Spleen (tissue), 11 donors: ENCODE data around the gene AMPH. TPM values are rescaled to one million over a fixed set of nuclear protein-coding genes. Genes with fewer than 3 reads are reported as not detected.

Source experiments
- DNase-seq: peaks from one replicate; pipeline ENCODE4 v3.0.0-alpha.2; 2020
- H3K27ac ChIP-seq, 8 donors: fragments of 200-600 bp; sonication (generic) in 7 of 8; 1 replicate in 4 of 8; 2 replicates in 4 of 8; pipeline versions ENCODE4 v1.5.0 to v1.8.0; 2016 to 2021; ENCODE audit warnings: inconsistent platforms in 4 of 8, mild to moderate bottlenecking in 4 of 8, moderate library complexity in 1 of 8
- H3K27me3 ChIP-seq, 7 donors: fragments of 200-600 bp; sonication (generic) in 6 of 7; replicated peaks in 1 of 7; 1 replicate in 4 of 7; 2 replicates in 3 of 7; pipeline versions ENCODE4 v1.5.0 to v1.8.0; 2016 to 2021; ENCODE audit warnings: inconsistent platforms in 3 of 7, mild to moderate bottlenecking in 1 of 7
- H3K36me3 ChIP-seq, 6 donors: fragments of 200-600 bp; sonication (generic) in 5 of 6; 1 replicate in 4 of 6; 2 replicates in 2 of 6; pipeline versions ENCODE4 v1.5.0 to v1.8.0; 2016 to 2021; ENCODE audit warnings: inconsistent platforms in 2 of 6
- H3K4me1 ChIP-seq, 6 donors: fragments of 200-600 bp; sonication (generic) in 5 of 6; 1 replicate in 3 of 6; 2 replicates in 3 of 6; pipeline versions ENCODE4 v1.5.0 to v1.8.0; 2016 to 2021; ENCODE audit warnings: inconsistent platforms in 3 of 6
- H3K4me3 ChIP-seq, 8 donors: fragments of 200-600 bp; sonication (generic) in 7 of 8; 1 replicate in 4 of 8; 2 replicates in 4 of 8; pipeline versions ENCODE4 v1.5.0 to v1.8.0; 2016 to 2021; ENCODE audit warnings: inconsistent platforms in 4 of 8, mild to moderate bottlenecking in 4 of 8, moderate library complexity in 2 of 8
- H3K9me3 ChIP-seq, 8 donors: fragments of 200-600 bp; sonication (generic) in 7 of 8; 1 replicate in 4 of 8; 2 replicates in 4 of 8; pipeline versions ENCODE4 v1.5.0 to v1.8.0; 2016 to 2021; ENCODE audit warnings: inconsistent platforms in 4 of 8
- CTCF ChIP-seq, 11 experiments: fragments of 200-600 bp in 7 of 11; fragments of 450-650 bp in 4 of 11; sonication (generic) in 4 of 11; IDR thresholded peaks in 8 of 11; conservative IDR thresholded peaks in 3 of 11; 1 replicate in 7 of 11; 2 replicates in 4 of 11; pipeline versions ENCODE4 v1.4.0 to v1.8.0; 2016 to 2021; ENCODE audit warnings: antibody characterized with exemption in 11 of 11, inconsistent platforms in 4 of 11, mild to moderate bottlenecking in 1 of 11
- POLR2A ChIP-seq, 3 donors: fragments of 450-650 bp; IDR thresholded peaks; one replicate each; pipeline ENCODE4 v1.5.1; 2017; ENCODE audit warnings: antibody characterized with exemption in 3 of 3, mild to moderate bottlenecking in 1 of 3
- POLR2AphosphoS5 ChIP-seq, 3 donors: sonication (generic); formaldehyde crosslinking; IDR thresholded peaks; one replicate each; pipeline ENCODE4 v1.5.1; 2017; ENCODE audit warnings: antibody characterized with exemption in 3 of 3
- WGBS, 5 donors: extraction: QIAGEN DNeasy Blood & Tissue Kit in 3 of 5; methylation state at CpG; one replicate each; pipeline versions ENCODE4 v1.1.5 to v1.1.7; 2013 to 2018; 5-methylcytosine and 5-hydroxymethylcytosine counted together
- intact Hi-C: fragments of 100-400 bp; cut with DNase I; formaldehyde crosslinking; loops from one replicate; pipeline ENCODE4 v1.15.0; 2023; ENCODE audit warnings: low total_unique reads
- polyA plus RNA-seq, 3 donors: library from polyadenylated mRNA; stranded (reverse); fragments of 200-250 nt; gene quantifications; one replicate each; pipeline ENCODE4 v1.2.1, GENCODE V29; 2013
- total RNA-seq, 7 donors: library from RNA; depleted of rRNA in 3 of 7; stranded (reverse); fragments of >200 nt in 3 of 7; fragmentation: NEBNext Ultra II Directional in 4 of 7; extraction: Animal tissue kit (Norgen Biotek cat#: 25700) in 4 of 7; gene quantifications; one replicate each; pipeline versions ENCODE4 v1.1.0 to v1.2.1, GENCODE V29; 2016 to 2021
- donor health status: healthy with polysubstance abuse.
- donor health status: DM: no; HTN: no; CAD: no; lungs with moderate emphysema.
- donor health status: DM: no; HTN: no; CAD: no.
- donor health status: Bipolar disorder and iron deficiency.
- donor health status: healthy.
- donor health status: DM: no; HTN: no; CAD: no.
- donor health status: DM: yes; HTN: yes; CAD: no.

The AMPH gene
- total and polyA plus RNA-seq, 10 donors = 0.09 to 10.3 (median 1.1) TPM

GRCh38 chr7:38452681-38453108 is 178.5 kb downstream of the AMPH start:
- Histone ChIP-seq H3K9me3 (peaks cover 0 to 4% (median 0%) of the 10 kb centered on the region in 8 donors), H3K36me3 (no peaks in the 10 kb centered on the region), H3K4me3 (no peak overlapping the region), H3K27ac (peak overlapping the region in 2 of 8 donors; percentile 8 to 36), H3K27me3 (no peaks in the 10 kb centered on the region), H3K4me1 (peaks cover 0 to 5% (median 0%) of the 10 kb centered on the region in 6 donors)
- 61 to 85% (median 76%) methylated on average over 1 of the region's 1 CpG for WGBS, 5 donors
- TF ChIP-seq POLR2AphosphoS5 (IDR thresholded peaks at IDR 0.05) = no peak
- TF ChIP-seq POLR2A (IDR thresholded peaks at IDR 0.05) = no peak
- no peak for TF ChIP-seq CTCF (IDR thresholded peaks at IDR 0.05 in 8 of 11, conservative IDR thresholded peaks at IDR 0.05 in 3 of 11)
- intact Hi-C loops = no loop called here
- DNase-seq = no peak

DNA sequence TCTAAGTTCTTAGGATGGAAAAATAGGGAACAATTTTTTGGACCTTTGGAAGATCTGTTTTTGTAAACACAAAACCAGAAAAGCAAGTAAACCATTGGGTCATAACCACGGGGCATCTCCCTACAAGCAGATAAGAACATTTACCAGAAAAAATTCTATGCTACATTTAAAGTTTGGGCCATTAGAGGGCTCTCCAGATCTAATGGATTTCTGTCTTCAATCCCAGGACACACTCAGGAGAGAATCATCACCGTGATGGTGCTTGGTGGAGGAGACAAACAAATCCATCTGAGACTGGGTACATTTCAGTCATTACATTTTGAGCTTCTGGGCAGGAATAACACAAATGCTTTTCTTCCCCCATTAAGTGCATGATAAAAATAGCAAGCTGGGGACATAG is 179.3 kb downstream of the AMPH start:
- Histone ChIP-seq H3K27ac (no peak overlapping the region), H3K9me3 (no peaks in the 10 kb centered on the region), H3K4me3 (no peak overlapping the region), H3K4me1 (peaks cover 0 to 5% (median 0%) of the 10 kb centered on the region in 6 donors), H3K36me3 (no peaks in the 10 kb centered on the region), H3K27me3 (no peaks in the 10 kb centered on the region)
- TF ChIP-seq POLR2A (IDR thresholded peaks at IDR 0.05) (no peak), POLR2AphosphoS5 (IDR thresholded peaks at IDR 0.05) (no peak), CTCF (IDR thresholded peaks at IDR 0.05 in 8 of 11, conservative IDR thresholded peaks at IDR 0.05 in 3 of 11) (no peak)
- WGBS, 5 donors = 7 to 17% (median 10%) methylated on average over 2 of the region's 2 CpGs
- no peak for DNase-seq
- intact Hi-C loops = no loop called here

DNA sequence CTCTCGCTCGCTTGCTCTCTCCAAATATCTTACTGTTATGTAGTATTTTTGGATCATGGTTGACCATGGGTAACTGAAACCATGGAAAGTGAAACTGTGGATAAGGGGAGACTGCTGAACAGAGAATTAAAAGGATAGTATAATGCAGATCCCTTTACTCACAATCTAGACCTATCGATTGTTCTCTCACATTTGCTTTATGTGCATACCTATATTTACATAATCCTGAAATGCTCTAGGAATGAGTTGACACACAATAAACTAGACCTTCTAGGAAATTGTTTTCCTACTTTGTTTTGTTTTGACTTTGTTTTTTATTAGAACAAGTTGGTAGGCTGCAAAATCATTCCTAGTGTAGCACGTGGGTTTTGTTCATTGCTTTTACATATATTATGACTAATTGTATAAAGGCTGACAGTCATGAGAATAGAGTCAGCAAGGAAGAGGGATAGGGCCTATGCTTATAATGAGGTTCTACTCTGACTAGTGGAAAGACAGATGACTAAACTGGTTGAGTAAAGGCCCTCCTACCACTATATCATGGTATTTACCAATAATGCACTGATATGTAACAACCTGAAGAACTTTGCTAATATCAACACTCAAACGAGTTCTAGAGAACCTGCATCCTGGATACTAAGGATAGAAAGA is 182.5 kb downstream of the AMPH start:
- intact Hi-C loops = no loop called here
- no peak for TF ChIP-seq POLR2AphosphoS5 (IDR thresholded peaks at IDR 0.05)
- TF ChIP-seq POLR2A (IDR thresholded peaks at IDR 0.05) = no peak
- TF ChIP-seq CTCF (IDR thresholded peaks at IDR 0.05 in 8 of 11, conservative IDR thresholded peaks at IDR 0.05 in 3 of 11) = no peak
- H3K27me3 ChIP-seq = no peaks in the 10 kb centered on the region
- no peaks in the 10 kb centered on the region for H3K9me3 ChIP-seq
- peaks cover 0 to 5% (median 0%) of the 10 kb centered on the region in 6 donors for H3K4me1 ChIP-seq
- H3K27ac ChIP-seq = no peak overlapping the region
- 79 to 91% (median 83%) methylated on average over 5 of the region's 5 CpGs for WGBS, 5 donors
- H3K36me3 ChIP-seq = no peaks in the 10 kb centered on the region
- H3K4me3 ChIP-seq = no peak overlapping the region
- no peak for DNase-seq

DNA sequence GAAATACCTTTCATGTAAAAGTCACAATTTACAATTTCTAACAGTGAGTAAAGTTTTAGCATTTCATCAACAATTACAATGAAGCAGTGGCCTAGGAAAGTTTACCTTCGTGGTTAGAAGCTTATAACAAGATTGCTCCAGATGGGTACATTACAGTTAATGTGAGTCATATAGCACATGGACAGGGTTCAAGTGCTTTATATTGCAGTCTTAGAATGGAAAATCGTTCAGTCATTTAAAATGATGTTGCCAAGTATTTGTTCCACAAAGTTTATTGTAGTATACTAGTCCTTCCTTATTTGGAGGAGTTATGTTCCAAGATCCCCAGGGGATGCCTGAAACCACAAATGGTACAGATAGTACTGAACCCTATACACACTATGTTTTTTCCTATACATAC is 183.1 kb downstream of the AMPH start:
- Histone ChIP-seq H3K27ac (no peak overlapping the region), H3K36me3 (no peaks in the 10 kb centered on the region), H3K4me3 (no peak overlapping the region), H3K27me3 (no peaks in the 10 kb centered on the region), H3K9me3 (no peaks in the 10 kb centered on the region), H3K4me1 (peaks cover 0 to 5% (median 0%) of the 10 kb centered on the region in 6 donors)
- TF ChIP-seq POLR2A (IDR thresholded peaks at IDR 0.05) (no peak), CTCF (IDR thresholded peaks at IDR 0.05 in 8 of 11, conservative IDR thresholded peaks at IDR 0.05 in 3 of 11) (no peak), POLR2AphosphoS5 (IDR thresholded peaks at IDR 0.05) (no peak)
- no peak for DNase-seq
- intact Hi-C loops = no loop called here
- WGBS, 5 donors = 51 to 73% (median 71%) methylated on average over 2 of the region's 2 CpGs
